NCI-H1930 (cell line): ENCODE measurements around the gene SLC39A11.

Experiments used
- DNase-seq, 2 experiments: peaks; one replicate each; lab custom pipeline; 2025; lab: John Stamatoyannopoulos, UW

SLC39A11 gene

DNA sequence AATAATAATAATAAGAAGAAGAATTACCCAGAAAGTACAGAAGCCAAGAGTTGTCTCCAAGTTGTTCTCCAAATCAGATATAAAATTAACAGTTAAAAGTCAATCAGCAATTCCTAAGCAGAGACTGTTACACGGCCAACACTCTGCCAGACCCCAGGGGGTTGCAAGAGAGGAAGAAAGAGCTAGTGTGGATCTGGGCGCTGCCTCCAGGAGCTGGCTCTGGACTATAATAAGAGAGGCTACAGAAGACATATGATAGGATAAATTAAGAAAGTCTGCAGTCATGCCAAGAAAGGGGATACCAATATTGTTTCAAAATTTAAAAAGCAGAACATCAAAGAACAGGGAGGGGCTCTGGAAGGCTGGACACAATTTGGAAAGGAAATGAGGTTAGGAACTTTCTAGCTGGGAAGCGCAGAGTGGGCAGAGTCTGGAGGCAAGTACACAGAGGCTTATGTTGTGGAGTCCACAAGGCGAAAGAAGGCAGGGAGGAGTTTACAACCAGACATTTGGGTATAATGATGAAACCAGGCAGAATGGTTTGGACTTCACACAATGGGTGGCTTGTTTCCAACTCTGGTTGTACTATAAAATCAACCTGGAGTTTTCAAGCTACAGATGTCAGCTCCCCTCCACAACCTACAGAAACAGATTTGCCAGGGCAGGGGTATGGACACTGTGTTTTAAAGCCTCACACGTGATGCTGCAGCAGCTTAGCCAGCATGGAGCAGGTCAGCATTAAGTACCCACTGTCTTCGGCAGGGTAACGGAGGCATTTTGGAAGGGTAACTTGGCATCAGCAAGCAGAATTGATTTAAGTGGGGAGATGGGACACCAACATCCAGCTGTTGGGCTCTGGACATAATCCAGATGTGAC is 49.4 kb downstream of the SLC39A11 start:
- no peak for DNase-seq

DNA sequence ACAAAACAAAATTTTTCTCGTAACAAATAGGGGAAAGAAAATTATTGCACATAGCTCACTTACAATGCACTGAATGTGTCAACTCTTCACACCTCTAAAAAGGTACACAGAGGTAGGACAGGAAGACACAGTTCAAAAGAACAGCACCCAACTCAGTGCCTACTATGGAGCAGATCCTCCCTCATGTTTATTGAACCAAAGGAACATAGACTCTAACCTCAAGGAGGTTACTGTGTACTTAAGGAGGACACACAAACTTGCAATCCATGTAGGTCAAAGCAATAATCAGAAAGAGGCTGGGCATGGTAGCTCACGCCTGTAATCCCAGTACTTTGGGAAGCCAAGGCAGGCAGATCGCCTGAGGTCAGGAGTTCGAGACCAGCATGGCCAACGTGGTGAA is 50.3 kb downstream of the SLC39A11 start:
- DNase-seq = no peak

DNA sequence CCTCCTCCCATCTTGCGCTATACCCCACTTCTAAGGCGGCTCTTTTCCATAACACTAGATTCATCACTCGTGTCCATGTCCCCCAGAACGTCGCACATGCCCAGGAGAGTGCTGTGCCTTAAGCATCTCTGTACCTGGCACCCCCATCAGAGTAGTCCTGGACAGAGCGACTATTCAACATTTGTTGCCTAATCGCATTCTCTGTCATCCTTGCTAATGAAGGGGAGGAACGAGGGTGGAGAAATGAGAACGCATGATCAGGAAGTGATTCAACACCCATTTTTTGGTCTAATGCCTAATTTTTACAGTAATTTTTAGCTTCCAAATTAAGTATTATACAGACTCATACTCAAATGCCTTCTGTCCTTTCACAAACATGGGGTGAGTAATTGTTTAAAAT is 53.2 kb downstream of the SLC39A11 start:
- DNase-seq = no peak

DNA sequence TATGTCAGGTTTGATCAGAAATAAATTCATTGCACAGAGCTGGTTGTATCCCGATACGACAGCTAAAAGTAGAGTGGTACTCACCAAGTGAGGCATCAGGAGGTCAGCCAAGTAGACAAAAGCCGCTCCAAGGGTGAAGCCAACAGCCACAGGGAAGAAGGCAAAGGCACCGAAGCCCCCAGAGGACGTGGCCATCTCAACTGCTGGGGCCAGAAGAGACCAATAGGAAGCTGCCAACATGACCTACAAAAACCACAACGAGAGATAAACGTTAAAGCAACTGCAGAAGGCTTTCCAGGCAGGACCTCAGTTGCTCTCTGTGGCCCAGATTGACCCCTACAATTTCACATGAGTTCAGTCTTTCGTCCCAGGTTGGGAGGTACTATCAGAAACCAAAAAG is 61.0 kb downstream of the SLC39A11 start:
- DNase-seq = no peak

DNA sequence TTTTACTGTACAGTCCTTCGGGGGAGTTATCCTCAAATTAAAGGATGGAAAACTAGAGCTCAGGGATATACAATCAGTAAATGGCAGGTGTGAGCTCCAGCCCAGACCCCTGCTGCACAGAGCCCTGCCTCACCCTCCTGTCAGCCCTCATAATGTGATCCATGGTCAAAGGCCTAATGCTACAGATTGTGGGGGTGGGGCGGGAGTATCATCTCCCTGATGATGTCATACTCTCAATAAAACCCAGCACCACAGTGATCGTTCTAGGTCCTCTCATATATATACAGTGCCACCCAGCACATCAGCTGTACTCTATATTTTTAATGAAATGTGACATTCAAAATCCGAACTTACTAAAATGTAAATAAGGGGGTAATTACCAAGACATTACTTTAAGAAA is 61.5 kb downstream of the SLC39A11 start:
- DNase-seq = no peak

DNA sequence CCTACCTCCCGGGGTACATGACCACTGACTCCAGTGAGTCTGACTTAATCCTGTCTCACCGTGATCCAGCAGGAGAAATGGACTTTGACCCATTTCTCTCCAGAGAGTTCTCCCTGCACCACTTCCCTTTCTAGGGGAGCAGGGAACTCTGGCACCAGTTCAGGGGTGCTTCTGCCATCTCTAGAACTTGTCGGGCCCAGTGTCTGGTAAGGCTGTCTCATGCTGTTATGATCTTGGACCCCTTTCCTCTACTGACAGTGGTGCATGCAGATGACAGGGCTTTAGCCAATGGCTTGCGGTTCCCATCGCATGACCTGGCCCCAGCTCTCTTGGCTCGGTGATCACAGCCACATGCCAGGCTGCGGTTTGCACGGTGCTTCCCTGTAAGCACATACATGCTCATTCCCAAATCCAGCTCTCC is 62.0 kb downstream of the SLC39A11 start:
- DNase-seq = no peak

DNA sequence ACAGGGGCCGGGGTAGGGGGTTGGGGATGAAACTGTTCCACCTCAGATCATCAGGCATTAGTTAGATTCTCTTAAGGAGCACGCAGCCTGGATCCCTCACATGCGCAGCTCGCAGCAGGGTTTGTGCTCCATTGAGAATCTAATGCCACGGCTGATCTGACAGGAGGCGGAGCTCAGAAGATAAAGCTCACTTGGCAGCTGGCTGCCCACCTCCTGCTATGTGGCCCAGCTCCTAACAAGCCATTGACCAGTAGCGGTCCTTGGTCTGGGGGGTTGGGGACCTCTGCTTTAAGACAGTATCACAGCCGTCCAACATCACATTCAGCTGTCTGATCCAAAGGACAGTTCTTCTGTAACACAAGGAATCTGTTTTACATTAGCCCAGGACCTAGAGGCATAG is 62.5 kb downstream of the SLC39A11 start:
- DNase-seq = no peak

DNA sequence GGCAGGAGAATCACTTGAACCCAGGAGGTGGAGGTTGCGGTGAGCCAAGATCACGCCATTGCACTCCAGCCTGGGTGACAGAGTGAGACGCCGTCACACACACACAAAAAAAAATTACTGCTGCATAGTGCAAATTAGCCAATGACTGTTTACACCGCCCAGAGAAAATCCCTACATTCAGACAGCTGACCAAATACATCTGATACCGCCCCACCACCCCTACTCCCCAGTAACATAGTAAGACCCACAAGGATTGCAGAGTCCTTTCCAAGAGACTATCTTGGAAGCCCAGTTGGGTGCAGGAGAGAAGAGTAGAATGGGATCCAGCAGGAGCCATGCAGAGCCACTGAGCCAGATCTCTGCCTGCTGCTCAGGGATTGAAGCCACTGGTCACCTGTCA is 63.5 kb downstream of the SLC39A11 start:
- no peak for DNase-seq

DNA sequence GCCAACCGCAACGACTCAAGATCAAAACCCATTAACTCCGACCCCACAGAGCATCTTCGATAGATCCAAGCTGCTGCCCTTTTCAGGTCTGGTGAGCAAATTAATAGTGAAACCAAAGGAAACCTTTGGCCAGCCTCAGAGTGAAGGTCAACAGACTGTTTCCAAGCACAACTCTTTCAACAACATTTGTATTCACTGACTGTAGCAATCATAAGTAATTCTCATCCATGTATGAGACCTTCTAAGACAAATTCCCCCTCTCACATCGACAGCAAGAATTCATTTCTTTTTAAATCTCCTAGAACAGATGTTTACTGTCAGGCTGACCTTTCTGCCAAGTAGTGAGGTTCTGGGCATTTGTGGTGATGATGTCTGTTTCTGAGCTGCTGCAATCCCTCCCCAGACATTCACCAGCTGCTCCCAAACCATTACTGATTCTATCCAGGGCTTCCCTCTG is 64.2 kb downstream of the SLC39A11 start:
- no peak for DNase-seq

DNA sequence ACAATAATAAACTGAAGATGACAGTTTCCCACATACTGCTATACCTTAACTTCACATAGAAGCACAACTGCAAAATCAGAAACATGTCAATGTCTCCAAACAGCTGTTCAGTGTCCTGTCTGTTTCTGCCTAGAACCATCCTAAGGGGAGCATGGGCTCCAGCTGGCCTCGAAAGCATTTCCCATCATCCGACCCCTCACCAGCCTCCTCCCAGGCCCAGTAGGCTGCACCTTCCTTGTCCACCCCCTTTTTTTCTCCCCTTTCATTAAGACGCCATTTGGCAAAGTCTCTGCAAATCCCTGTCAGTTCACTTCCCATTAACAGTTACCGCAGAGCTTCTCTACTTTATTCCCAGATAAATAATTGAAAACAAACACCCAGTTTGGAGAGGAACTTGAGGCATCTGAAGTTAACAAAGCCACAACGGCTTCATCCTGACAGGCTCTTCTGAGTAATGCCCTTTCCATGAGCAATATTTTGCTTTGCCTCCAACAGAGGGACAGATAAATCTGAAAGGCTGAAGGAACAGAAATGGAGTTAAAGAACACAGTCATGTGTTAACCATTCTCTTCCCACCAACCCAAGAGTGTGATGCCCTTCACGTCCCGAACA is 65.3 kb downstream of the SLC39A11 start:
- DNase-seq = no peak

DNA sequence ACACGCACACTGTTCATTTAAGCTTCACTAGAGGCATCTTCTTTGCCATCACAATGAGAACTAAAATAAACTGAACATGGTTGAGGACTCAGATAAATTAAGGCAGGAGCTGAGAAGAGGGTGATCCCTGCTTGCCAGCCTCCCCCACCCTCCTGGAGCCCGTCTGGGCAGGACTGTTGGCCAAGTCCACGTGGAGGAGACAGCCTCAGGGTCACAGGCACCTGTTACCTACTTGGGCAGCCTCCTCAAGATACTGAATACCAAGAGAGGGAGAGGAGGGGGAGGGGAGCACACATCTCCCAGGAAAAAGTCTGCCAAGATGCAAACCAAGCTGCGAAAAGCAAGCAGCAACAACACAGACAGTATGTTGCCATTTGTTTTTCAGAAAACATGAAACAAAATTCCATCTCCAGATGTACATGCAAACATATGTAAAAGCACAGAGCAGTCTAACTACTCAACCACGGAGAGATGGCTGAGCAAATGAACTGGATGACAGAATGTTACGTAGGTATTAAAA is 67.4 kb downstream of the SLC39A11 start:
- DNase-seq = no peak

DNA sequence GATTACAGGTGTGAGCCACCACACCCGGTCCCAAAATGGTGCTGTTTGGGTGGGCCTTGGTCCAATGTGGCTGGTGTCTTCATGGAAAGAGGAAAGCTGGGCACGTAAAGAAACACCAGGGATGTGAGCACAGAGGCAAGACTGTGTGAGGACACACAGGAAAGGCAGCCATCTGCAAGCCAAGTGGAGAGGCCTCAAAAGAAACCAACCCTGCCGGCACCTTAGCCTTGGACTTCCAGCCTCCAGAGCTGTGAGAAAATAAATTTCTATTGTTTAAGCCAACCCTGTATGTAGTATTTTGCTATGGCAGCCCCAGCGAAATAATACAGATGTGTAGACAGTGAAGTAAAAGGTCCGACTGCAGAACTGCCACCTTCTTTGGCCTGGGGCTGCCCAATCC is 68.7 kb downstream of the SLC39A11 start:
- no peak for DNase-seq

DNA sequence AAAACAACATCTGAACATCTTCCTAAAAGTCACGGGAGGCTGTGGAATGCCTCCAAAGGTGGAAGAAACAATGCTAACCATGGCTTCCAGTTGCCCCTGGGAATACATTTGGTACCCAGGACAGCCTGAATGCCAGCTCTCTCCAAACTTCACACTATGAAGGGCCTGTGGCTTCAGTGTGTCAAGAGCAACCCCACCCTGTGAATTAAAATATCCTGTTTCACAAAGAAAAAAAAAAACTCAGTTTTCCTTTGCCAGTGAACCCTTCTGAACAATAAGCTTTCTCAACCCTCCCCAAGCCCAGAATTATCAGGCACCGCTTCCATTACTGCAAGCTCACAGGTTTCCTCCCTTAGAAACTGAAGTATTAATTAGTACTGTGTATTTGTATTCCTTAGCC is 69.8 kb downstream of the SLC39A11 start:
- DNase-seq = no peak

DNA sequence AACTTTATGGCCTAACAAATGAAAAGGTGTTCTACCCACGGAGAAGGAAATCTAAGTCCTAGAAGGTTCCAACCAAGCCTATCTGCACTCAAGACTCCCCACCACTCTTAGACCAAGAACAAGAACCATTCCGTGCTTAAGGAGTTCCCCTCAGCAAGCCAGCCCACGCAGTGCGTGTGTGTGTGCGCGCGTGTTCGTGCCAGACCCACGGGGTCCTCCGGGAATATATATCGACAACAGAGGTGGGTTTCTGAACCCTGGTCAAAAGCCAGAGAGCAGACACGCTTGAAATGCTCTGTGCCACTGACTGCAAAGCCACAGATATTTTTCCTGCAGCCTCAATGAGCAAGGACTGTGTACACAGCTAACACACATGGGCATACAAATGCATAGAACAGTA is 70.7 kb downstream of the SLC39A11 start:
- no peak for DNase-seq

DNA sequence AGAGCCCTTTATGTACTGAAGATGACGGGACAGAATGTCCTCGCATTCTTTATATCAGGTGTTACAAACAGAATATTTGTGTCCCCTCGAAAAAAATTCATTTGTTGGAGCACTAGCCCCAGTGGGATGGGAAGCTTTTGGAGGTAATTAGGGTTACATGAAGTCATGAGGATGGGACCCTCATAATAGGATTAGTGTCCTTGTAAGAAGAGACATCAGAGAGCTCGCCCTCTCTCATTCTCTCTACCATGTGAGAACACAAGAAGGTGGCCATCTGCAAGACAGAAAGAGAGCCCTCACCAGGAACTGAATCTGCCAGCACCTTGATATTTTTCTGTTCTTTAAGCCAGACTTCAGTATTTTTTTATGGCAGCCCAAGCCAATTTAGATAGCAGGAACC is 72.4 kb downstream of the SLC39A11 start:
- DNase-seq = no peak

DNA sequence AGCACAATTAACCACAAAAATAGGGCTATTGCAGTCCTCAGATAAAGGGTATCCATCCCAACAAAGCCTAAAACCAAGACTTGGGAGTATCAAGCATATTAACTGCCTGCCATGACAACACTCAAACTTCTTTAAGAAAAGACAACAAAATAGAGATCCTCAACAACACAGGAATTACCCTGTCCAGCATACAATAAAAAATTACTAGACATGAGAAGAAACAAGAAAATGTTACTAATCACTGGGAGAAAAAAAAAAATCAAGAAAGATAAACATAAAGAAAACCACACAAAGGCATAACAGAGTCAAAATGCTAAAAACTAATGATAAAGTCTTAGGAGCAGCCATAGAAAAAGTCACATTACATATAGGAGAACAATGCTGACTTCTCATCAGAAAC is 73.9 kb downstream of the SLC39A11 start:
- no peak for DNase-seq

DNA sequence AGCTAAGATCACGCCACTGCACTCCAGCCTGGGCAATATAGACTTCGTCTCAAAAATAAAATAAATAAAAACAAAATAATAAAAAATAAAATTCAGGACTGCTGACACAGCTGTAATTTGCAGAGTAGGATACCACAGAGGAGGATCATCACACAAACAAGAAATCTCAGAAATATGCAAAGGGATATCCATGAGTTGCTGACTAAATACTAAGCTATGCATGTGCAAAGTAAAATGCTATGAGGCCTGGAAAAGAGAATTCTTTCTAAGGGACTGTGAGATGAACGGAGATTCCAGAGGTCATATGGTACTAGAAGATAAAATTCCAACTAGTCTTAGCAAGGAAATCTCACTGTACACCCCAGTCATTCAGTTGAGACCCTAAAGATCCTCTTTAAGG is 74.8 kb downstream of the SLC39A11 start:
- DNase-seq = no peak

DNA sequence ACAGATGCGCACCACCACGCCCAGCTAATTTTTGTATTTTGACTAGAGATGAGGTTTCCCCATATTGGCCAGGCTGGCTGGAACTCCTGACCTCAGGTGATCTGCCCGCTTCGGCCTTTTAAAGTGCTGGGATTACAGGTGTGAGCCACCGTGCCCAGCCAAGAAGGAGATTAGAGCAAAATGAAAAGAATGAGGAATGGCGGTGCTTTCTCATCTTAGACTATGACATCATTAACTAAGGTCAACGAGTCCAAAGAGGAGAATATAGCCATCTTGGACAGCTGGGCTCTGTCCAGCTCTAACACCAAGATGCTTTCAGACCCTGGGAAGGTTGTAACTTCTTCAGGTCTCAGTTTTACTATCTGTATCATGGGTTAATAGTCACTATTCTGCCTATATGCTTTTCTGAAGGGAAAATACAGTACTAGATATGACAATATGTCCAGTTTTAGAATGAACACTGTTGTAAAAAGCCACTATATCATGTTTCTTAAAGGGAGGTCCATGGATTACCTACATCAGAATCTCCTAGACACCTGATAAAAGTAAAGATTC is 76.7 kb downstream of the SLC39A11 start:
- no peak for DNase-seq

DNA sequence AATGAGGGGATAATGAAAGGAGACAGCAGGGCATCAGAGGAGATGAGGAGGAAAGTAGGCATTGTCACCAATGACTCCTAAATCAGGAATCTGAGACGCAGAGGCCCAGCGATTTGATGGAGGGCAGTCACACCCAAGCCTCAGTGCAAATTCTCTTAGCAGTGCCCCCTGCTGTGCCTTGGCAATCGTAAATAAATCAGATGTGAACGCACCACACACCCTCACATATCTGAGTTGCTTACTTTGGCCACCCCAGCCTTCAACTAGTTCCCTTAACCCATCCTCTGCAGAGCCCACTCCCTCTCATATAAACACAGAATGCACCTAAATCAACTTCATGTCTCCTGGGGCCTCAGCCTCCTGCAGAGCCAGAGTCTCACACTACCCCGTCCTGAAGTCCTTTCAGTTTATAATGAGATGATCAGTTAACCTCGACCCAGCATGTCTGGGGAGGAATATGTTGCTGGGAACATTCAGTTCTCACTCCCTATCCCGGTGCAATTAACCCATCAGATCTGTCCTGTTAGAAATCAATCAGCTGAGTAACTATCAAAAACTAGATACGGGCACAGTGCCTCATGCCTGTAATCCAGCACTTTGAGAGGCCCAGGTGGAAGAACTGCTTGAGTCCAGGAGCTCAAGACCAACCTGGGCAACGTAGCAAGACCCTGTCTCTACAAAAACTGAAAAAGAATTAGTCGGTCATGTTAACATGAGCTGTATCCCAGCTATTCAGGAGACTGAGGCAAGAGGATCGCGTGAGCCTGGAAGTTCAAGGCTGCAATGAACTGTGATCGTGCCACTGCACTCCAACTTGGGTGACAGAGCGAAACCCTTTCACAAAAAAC is 78.4 kb downstream of the SLC39A11 start:
- no peak for DNase-seq

DNA sequence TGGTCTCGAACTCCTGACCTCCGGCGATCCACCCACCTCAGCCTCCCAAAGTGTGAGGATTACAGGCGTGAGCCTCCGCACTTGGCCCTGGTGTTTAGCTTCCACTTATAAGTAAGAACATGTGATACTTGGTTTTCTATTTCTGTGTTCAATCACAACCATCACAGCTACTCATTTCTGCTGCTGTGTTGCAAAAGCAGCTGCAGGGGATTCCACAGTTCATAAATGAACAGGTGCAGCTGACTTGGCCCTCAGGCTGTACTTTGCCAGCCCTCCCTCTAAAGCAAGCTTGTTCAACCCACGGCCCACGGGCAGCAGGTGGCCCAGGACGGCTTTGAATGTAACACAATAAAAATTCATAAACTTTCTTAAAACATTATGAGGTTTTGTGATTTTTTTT is 79.2 kb downstream of the SLC39A11 start:
- no peak for DNase-seq

DNA sequence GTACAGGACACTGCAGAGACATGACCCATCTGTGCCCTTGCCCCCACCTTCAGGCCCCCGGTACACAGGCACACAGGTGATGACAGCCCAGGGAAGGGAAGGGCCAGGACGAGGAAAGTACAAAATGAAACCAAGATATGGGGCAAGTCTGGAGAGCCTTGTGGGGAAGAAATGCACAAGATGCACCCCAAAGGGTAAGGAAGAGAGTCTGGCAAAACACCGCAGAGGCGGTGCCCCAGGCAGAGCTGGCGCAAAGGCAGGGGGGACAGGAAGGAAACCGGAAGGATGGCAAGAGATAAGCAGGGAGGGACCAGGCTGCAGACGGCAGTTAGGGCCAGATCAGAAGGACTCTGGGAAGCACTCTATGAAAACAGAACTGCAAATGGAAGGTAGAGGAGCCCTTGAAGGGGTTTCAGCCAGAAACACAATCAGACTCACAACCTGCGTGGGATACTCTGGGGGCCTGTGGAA is 81.4 kb downstream of the SLC39A11 start:
- DNase-seq = no peak

DNA sequence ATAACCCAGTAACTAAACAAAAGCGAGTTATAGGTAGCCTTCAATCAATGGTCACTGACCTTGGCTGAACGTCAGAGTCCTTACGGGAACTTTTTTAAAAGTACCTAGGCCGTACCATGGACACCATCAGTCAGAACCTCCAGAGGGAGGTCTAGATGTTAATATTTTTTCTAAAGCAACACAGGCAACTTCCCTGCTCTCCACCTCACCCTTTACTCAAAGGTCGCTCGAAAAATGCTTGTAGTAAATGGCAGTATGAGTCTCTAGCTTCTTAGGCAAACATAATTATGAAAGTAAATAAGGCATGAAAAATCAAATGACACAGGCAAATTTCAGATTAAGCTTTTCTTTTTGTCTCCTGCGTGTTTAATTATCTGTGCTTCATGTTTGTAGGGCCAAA is 82.1 kb downstream of the SLC39A11 start:
- DNase-seq = no peak
